ENCODE data around the gene ARGLU1.

The ARGLU1 gene

DNA sequence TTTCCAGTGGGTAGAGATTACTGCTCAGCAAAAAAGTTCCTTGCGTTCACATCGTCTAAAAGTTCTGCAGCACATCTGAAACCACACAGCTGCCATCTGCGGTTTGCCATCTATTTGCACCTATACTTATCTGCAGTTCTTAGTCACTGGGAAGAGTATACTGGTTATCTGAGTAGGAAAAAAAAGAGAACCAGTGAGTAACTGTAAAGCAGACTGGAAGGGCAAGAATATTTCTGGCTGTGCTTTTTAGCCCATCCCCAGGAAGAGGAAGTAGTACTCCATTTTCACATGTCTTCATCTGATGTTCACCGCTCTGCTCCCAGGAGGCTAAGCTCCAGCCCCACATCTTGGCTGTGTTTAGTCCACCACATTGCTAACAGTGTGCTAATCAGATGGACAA lies 68.0 kb downstream of the ARGLU1 start:
- no peak for DNase-seq (ENCODE audit: low read depth)

DNA sequence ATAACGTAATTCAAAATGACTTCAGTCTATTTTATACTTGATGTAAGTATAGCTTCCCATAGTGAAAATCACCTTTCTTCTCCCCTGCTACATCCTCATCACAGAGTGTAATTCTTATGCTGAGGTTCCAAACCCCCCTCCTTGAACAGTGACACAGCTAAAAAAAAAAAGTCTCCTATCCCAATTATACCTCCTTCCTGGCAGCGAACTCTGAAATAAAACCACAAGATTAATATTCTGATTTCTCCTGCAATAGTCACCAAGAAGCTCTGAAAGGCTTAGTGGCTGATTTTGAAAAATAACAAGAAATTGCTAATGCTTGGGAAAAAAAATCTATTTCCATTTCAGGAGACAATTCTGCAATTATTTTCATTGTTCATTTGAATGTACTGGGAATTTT lies 68.8 kb downstream of the ARGLU1 start:
- DNase-seq (ENCODE audit: low read depth) = no peak

GRCh38 chr13:106498571-106498970 lies 69.4 kb downstream of the ARGLU1 start:
- DNase-seq (ENCODE audit: low read depth) = no peak

- DNase-seq (ENCODE audit: low read depth) = no peak
Observed at GRCh38 chr13:106498158-106498557, 69.8 kb downstream of the ARGLU1 start.

- no peak for DNase-seq (ENCODE audit: low read depth)
Observed at GRCh38 chr13:106497079-106497478, 70.9 kb downstream of the ARGLU1 start.

DNA sequence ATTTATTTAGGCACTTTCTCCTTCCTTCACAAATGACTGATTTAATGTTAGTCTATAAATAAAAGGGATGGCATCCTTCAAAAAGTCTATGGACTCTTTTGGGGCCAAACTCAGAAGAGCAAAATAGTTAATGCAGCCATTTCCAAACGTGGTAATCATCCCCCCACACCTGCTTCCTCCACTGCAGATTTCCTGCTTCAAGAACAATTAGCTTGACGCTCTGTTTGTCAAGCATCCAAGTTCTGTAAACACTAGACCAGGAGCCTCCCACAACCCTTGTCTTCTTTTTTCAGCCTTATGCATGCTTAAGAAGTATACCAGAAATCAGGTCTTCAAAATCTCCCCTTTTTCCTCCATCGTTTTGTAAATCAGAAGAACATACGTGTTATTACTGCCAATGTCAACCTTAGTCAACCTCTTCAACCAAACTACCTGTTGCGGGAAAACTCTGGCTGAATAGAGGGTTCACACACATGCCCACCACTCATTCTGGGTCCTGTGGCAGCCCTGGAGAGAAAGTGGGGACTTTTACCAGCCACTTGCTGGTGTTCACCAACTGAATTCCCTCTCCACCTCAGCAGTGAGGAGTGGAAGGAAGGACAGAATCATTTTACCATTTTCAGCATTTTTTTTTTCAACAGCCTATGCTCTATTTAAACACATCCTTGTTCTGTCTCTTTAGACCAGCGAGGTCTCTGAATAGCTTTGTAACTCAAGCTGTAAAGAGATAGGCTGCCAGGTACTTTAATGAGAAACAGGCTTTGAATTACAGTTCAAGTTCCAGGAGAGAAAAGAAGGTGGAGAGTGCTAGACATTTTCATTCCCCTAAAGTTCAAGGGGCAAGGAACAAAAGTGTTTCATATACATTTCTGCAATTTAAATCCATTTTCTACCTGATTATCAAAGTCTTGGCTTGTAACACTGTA lies 71.6 kb downstream of the ARGLU1 start:
- DNase-seq (ENCODE audit: low read depth) = no peak

- no peak for DNase-seq (ENCODE audit: low read depth)
Observed at GRCh38 chr13:106494936-106495335, 73.0 kb downstream of the ARGLU1 start.

DNA sequence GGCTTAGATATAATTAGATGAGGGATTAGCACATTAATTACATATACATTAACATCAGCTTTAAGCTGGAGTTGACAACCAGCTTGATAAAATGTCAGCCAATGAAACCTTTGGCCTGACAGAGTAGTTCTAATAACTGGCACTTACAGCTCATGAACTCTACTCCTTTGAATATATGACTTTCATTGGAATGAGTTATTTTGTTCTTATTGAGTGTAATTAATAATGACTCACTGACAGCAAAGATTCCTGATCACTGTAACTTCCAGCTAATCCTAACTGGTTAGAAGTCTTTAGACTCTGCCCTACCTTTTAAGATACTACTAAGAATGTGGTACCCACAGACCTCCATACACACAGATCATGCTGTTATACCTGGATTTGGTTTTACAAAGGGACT lies 73.4 kb downstream of the ARGLU1 start:
- DNase-seq (ENCODE audit: low read depth) = no peak

- no peak for DNase-seq (ENCODE audit: low read depth)
Observed at GRCh38 chr13:106493533-106494220, 74.3 kb downstream of the ARGLU1 start.

GRCh38 chr13:106492588-106493475 lies 75.1 kb downstream of the ARGLU1 start:
- DNase-seq (ENCODE audit: low read depth) = no peak

DNA sequence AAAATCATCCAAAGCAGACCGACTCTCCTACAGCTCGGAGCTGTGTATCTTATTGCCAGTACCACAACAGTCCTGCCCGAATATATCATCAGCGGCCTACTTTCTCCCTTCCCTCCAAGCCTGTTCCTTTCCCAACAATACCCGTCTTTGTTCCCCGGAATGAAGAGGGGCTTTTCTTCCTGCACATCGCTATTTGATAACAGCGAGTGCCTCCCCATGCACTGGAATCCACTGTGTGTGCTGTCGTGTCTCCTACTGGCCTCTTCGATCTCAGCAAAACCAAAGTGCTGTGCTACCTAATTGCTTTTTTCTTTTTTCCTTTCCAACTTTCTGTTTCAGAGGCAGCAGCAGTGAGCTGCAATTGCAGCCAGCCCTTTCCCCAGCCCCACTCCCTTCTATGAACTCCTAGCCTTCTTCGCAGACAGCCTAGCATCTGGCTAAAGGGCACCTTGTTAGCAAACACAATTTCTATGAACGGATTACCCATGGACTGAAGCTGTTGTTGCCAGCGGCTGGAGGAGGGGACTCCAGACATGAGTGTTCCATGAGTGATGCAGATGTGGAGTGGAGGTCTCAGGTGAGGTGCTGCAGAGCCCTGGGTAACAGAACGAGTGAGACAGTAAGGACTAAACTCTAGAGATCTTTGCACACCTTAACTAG lies 75.9 kb downstream of the ARGLU1 start:
- no peak for DNase-seq (ENCODE audit: low read depth)

Data from activated gamma-delta T cell treated with anti-CD3 and anti-CD28 coated beads, Interleukin-2, amount 50 U/mL, for 16 hours (primary cell).